PC-9 (cell line): ENCODE data around the gene PDF. TPM values are rescaled to one million over a fixed set of nuclear protein-coding genes. Genes with fewer than 3 reads are reported as not detected.

Source experiments
- BruUV-seq: library from RNA; stranded (reverse); fragments of 400-500 nt; replicated peaks from 2 replicates; lab custom pipeline; 2021; lab: Mats Ljungman, UMichigan
- CTCF ChIA-PET: fragments of 300-600 bp; sonication (Branson Sonifier 250); formaldehyde crosslinking; loops from one replicate; lab custom pipeline; 2022; ENCODE audit warnings: antibody characterized with exemption; lab: Charles Lee
- POLR2A ChIA-PET: fragments of 300-600 bp; sonication (Branson Sonifier 250); formaldehyde crosslinking; loops from one replicate; lab custom pipeline; 2022; ENCODE audit warnings: antibody characterized with exemption; ENCODE audit not compliant: unreplicated experiment; lab: Charles Lee
- DNase-seq, 2 experiments: peaks; one replicate each; pipeline versions ENCODE4 v3.0.0 to v3.0.0-alpha.2; 2015 to 2022; ENCODE audit warnings: mixed read lengths in 1 of 2
- H2AFZ ChIP-seq: fragments of 200-600 bp; sonication (generic); 2 replicates; pipeline ENCODE4 v1.8.1; 2017; ENCODE audit warnings: antibody characterized with exemption
- H3F3A ChIP-seq: fragments of 200-600 bp; sonication (generic); 2 replicates; pipeline ENCODE4 v1.8.1; 2017; ENCODE audit warnings: antibody characterized with exemption, mild to moderate bottlenecking, low read depth; ENCODE audit not compliant: insufficient read depth
- H3K27ac ChIP-seq: fragments of 200-600 bp; sonication (generic); 2 replicates; pipeline ENCODE4 v1.6.1; 2016; ENCODE audit warnings: mixed run types
- H3K27me3 ChIP-seq: fragments of 200-600 bp; sonication (generic); 2 replicates; pipeline ENCODE4 v1.6.1; 2016; ENCODE audit warnings: low read depth, mixed run types; ENCODE audit not compliant: insufficient read depth
- H3K36me3 ChIP-seq: fragments of 200-600 bp; sonication (generic); 2 replicates; pipeline ENCODE4 v1.6.1; 2016; ENCODE audit warnings: low read depth, mixed run types
- H3K4me1 ChIP-seq: fragments of 200-600 bp; sonication (generic); replicated peaks from 2 replicates; pipeline ENCODE4 v1.6.1; 2016; ENCODE audit warnings: mixed run types; ENCODE audit not compliant: insufficient read depth
- H3K4me2 ChIP-seq: fragments of 200-600 bp; sonication (generic); 2 replicates; pipeline ENCODE4 v1.6.1; 2017; ENCODE audit warnings: mixed run types
- H3K4me3 ChIP-seq: fragments of 200-600 bp; sonication (generic); 2 replicates; pipeline ENCODE4 v1.6.1; 2016; ENCODE audit warnings: mixed run types
- H3K79me2 ChIP-seq: fragments of 200-600 bp; sonication (generic); 2 replicates; pipeline ENCODE4 v1.6.1; 2017; ENCODE audit warnings: low read depth, mixed run types
- H3K9me2 ChIP-seq: fragments of 200-600 bp; sonication (generic); 2 replicates; pipeline ENCODE4 v1.8.1; 2017; ENCODE audit warnings: mild to moderate bottlenecking; ENCODE audit not compliant: insufficient read depth
- H3K9me3 ChIP-seq: fragments of 200-600 bp; sonication (generic); 2 replicates; pipeline ENCODE4 v1.8.1; 2016; ENCODE audit warnings: low read depth; ENCODE audit not compliant: insufficient read depth
- H4K20me1 ChIP-seq: fragments of 200-600 bp; sonication (generic); 2 replicates; pipeline ENCODE4 v1.8.1; 2017; ENCODE audit not compliant: insufficient read depth
- EZH2 ChIP-seq: fragments of 200-600 bp; sonication (generic); IDR thresholded peaks from 2 replicates; pipeline ENCODE4 v1.8.0; 2017; ENCODE audit warnings: antibody characterized with exemption, low read depth
- intact Hi-C: fragments of 100-400 bp; cut with micrococcal nuclease; formaldehyde crosslinking; loops from one replicate; pipeline ENCODE4 v1.10.0; 2022; ENCODE audit not compliant: unreplicated experiment
- total RNA-seq: library from RNA; stranded (reverse); gene quantifications from 2 replicates; pipeline ENCODE4 v1.2.3, GENCODE V29; 2021
- TF ChIP-seq, protein P1 (sequence below): fragments of 200-600 bp; sonication (generic); conservative IDR thresholded peaks from 2 replicates; pipeline ENCODE4 v1.6.1; 2017; ENCODE audit warnings: mixed run types, antibody characterized with exemption, mild to moderate bottlenecking, moderate library complexity

Gene PDF
- total RNA-seq, 1 experiment from 2014 or later = 16.7 TPM

DNA sequence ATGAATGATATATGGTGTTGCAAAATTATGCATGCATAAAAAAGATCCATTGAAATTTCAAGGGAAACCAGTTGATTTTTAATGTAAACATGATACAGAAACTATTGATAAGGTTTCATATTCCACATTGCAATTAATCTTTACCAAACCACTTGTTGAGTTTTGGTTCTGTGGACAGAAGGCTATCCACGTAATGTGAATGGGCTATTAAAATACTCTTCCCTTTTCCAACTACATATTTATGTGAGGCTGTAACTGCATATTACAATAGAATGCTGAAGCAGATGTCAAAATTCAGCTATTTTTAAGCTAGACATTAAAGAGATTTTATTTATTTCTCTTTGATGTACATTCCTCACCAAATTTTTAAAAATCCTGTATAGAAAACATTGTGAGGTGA lies 53.0 kb downstream of the PDF start:
- no peak for DNase-seq
- BruUV-seq = no TSS peak
- Histone ChIP-seq H3K4me1 (no peaks in the 10 kb centered on the region), H3K4me2 (no peak overlapping the region), H4K20me1 (no peaks in the 10 kb centered on the region), H3K79me2 (no peaks in the 10 kb centered on the region), H3F3A (peaks cover 8% of the 10 kb centered on the region; the same call in 1 of the 2 replicates), H3K4me3 (no peak overlapping the region), H3K9me2 (no peaks in the 10 kb centered on the region), H3K27ac (no peak overlapping the region), H3K36me3 (0 out of 2 replicates have a peak, but pooled peaks cover 3% of the 10 kb centered on the region), H2AFZ (no peak overlapping the region), H3K27me3 (no peaks in the 10 kb centered on the region), H3K9me3 (no peaks in the 10 kb centered on the region)
- intact Hi-C loops = no loop called here
- POLR2A ChIA-PET = interaction anchor here (0.6 kb wide), 1 partner anchor 127 kb away, joined by 3 read pairs; no protein-coding TSS in a partner anchor
- CTCF ChIA-PET = no interaction called here
- TF ChIP-seq, protein P1, sequence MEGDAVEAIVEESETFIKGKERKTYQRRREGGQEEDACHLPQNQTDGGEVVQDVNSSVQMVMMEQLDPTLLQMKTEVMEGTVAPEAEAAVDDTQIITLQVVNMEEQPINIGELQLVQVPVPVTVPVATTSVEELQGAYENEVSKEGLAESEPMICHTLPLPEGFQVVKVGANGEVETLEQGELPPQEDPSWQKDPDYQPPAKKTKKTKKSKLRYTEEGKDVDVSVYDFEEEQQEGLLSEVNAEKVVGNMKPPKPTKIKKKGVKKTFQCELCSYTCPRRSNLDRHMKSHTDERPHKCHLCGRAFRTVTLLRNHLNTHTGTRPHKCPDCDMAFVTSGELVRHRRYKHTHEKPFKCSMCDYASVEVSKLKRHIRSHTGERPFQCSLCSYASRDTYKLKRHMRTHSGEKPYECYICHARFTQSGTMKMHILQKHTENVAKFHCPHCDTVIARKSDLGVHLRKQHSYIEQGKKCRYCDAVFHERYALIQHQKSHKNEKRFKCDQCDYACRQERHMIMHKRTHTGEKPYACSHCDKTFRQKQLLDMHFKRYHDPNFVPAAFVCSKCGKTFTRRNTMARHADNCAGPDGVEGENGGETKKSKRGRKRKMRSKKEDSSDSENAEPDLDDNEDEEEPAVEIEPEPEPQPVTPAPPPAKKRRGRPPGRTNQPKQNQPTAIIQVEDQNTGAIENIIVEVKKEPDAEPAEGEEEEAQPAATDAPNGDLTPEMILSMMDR = no peak
- TF ChIP-seq EZH2 = no peak

Other genes with a start within 250 kb of the PDF start
- gene HAS3, start 224.9 kb downstream of the PDF start, total RNA-seq = 2.5 and 2.7 TPM in 2 replicates
- gene CHTF8, start 198.0 kb downstream of the PDF start, total RNA-seq = 126 and 161 TPM in 2 replicates
- gene UTP4, start 197.9 kb downstream of the PDF start, total RNA-seq = 42.1 and 45.9 TPM in 2 replicates
- 30.3 and 33.8 TPM in 2 replicates for gene SNTB2, start 143.4 kb downstream of the PDF start, total RNA-seq
- 25.4 and 26.7 TPM in 2 replicates for gene VPS4A, start 19.2 kb downstream of the PDF start, total RNA-seq
- gene COG8, start 9.0 kb upstream of the PDF start, total RNA-seq = 39.9 and 41.9 TPM in 2 replicates
- 23.6 and 29.5 TPM in 2 replicates for gene NIP7, start 9.2 kb upstream of the PDF start, total RNA-seq
- 0.59 TPM in 1 of 2 replicates, not detected in the other for gene TMED6, start 21.2 kb upstream of the PDF start, total RNA-seq
- gene TERF2, start 55.4 kb upstream of the PDF start, total RNA-seq = 20.1 and 27.9 TPM in 2 replicates
- gene CYB5B, start 94.0 kb upstream of the PDF start, total RNA-seq = 29.3 and 29.8 TPM in 2 replicates
- 33.0 and 38.2 TPM in 2 replicates for gene NFAT5, start 235.4 kb upstream of the PDF start, total RNA-seq